DMS 273 (cell line): Measurements from ENCODE around the gene ANKRD53.
A peak's percentile ranks its signal among the peaks of the same experiment; 100 is the strongest.

Source experiments
- DNase-seq: peaks from one replicate; lab custom pipeline; 2025; ENCODE audit not compliant: unreplicated experiment; lab: John Stamatoyannopoulos, UW

Gene ANKRD53

DNA sequence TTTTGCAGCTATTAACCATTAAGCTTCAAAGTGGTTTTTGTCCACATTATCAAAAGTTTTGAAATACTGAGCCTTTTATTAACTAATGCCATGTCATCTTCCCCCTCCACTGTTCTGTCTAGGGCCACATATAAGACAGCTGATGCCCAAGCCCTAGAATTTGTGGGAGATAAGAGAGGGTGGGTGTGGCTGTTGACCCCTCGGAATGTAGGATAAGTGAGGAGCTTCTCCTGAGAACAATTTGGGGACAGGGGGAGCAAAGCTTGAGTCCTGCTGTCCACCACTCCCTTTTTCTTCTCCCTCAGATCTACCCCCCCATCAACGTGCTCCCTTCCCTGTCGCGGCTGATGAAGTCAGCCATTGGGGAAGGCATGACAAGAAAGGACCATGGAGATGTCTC, 14.3 kb upstream of the ANKRD53 start:
- DNase-seq = no peak

- DNase-seq = peak; percentile 84
These were observed 13.6 kb upstream of the ANKRD53 start for GRCh38 chr2:70964596-70965386.

GRCh38 chr2:70965506-70965905, 12.9 kb upstream of the ANKRD53 start:
- DNase-seq = no peak

- DNase-seq = no peak
These were observed 11.7 kb upstream of the ANKRD53 start for GRCh38 chr2:70966681-70967080.

DNA sequence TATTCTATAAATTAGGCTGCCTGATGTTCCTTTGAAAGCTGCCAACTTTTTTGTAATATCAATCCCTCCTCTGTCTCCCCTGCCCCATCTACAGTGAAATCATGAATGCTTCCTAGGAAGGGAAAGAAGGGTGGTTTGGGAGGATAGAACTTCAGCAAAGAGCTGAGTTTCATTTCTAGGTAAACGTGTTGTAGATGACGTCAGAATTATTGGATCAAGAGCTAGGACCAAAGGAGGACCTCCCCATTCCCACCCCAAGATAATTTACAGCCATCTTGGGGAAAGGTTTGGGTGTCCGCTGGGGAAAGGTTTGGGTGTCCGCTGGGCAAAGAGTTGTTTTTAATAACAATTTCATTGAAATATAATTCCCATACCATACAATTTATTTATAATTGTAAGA, 11.2 kb upstream of the ANKRD53 start:
- DNase-seq = no peak

GRCh38 chr2:70974592-70974991, 3.8 kb upstream of the ANKRD53 start:
- no peak for DNase-seq

- DNase-seq = no peak
These were observed 3.2 kb upstream of the ANKRD53 start for GRCh38 chr2:70975237-70975636.

- DNase-seq = no peak
These were observed 725 bp upstream of the ANKRD53 start for GRCh38 chr2:70977605-70978205.

DNA sequence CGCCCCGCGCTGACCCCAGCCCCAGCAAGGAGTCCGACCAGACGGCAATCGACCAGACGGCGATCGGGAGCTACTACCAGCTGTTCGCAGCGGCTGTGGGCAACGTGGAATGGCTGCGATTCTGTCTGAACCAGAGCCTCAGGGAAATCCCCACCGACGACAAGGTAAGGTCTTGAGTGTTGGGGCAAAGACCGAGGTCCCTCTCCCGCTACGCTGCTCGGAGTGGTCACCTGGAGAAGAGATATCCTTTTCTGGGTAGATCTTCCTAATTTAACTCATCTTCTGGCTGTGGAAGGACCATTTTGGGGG, 704 bp downstream of the ANKRD53 start:
- DNase-seq = no peak

DNA sequence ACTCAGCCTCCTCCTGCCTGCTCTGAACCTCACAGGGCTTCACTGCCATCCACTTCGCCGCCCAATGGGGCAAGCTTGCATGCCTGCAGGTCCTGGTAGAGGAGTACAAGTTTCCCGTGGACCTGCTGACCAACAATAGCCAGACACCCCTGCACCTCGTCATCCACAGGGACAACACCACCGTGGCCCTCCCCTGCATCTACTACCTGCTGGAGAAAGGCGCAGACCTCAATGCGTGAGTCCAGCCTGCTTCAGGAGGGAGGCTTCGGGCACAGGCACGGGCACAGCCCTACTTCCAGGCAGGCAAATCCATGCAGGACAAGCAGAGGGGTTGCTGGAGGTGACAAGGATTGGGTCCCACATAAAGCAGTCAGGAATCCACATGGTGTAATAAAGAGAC, 1.2 kb downstream of the ANKRD53 start:
- no peak for DNase-seq

DNA sequence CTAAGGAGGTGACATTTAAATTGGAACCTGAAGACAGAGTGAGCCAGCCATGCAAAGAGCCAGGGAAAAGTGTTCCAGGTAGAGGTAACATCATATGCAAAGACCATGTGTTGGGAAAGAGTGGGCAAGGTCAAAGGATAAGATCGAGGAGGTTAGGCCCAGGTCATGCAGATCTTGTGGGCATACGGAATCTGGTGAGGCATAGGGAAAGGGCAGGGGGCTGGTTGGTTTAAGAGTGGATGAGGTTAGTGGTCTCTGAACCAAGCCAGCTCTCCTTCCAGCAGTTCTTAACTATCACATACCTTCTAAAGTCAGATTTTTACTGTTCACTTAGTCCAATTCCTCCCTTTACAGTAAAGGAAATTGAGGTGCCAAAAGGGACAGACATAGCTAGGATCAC, 3.0 kb downstream of the ANKRD53 start:
- no peak for DNase-seq

- no peak for DNase-seq
These were observed 3.7 kb downstream of the ANKRD53 start for GRCh38 chr2:70981866-70982810.

GRCh38 chr2:70982971-70983370, 4.5 kb downstream of the ANKRD53 start:
- no peak for DNase-seq

GRCh38 chr2:70983506-70984227, 5.2 kb downstream of the ANKRD53 start:
- no peak for DNase-seq

GRCh38 chr2:70984228-70984575, 5.8 kb downstream of the ANKRD53 start:
- DNase-seq = no peak

DNA sequence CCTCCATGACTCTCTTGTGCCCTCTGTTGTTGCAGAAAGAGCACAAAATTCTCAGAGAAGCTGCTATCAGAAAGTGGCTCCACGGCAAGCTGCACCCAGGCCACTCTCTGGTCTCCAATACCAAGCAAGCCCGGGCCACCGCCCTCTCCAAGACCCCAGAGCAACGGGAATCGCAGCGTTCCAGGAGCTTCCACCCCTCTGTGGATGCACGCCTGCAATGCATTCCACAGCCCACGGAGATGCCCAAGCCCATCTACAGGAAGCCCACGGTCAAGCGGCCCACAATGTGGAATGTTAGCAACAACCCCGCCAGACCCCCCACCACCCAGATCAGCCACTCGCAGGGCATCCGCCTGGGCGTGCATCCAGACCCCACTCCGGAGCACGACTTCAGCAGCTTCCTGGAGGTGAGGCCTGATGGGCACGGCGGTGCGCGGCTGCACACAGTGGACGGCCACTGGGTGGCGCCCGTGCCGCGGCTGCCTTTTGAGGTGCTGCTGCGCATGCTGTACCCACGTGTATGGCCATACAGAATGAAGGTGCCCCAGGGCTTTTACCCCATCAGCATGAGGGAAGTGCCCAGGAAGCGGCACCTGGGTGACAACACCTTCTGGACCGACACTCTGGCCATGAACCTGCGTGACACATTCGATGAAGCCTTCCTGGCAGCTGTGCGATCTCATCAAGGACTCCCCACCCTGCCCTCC, 6.3 kb downstream of the ANKRD53 start:
- DNase-seq = peak; percentile 26

DNA sequence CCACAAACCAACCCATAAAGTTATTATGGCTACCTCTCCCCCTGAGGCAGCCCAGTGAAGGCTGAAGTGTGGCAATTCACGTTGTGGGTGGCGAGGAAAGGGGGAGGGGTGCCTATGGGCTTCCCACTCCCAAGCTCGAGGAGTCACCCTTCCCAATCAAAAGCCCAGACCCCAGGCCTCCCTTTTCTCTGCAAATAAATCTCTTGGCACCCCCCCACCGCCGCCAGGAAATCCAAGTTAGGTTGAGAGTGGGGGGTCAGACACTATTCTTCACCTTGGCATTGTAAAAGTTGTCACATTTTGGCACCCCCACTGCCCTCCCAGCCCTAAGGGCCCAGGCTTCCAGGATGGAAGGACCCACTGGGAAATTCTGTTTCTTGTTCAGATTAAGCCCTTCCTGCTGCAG, 6.9 kb downstream of the ANKRD53 start:
- DNase-seq = no peak

GRCh38 chr2:70985956-70986355, 7.5 kb downstream of the ANKRD53 start:
- DNase-seq = no peak

GRCh38 chr2:70986499-70987189, 8.2 kb downstream of the ANKRD53 start:
- no peak for DNase-seq

- DNase-seq = no peak
These were observed 9.0 kb downstream of the ANKRD53 start for GRCh38 chr2:70987386-70987785.
